ENCODE results near the gene TTC34. TPM values are rescaled to one million over a fixed set of nuclear protein-coding genes. Genes with fewer than 3 reads are reported as not detected.

Gene TTC34
- total RNA-seq, 1 experiment from 2014 or later = 0.61 TPM

- H3K36me3 Mint-ChIP-seq = peaks cover 12% of the 10 kb centered on the region
These were observed 161.6 kb downstream of the TTC34 start for GRCh38 chr1:2639607-2640521.

More at GRCh38 chr1:2639607-2640521, 161.6 kb downstream of the TTC34 start:
- Mint-ChIP-seq H3K27me3 (ENCODE audit: low read depth) (peaks cover 46% of the 10 kb centered on the region), H3K27ac (no peak overlapping the region), H3K4me1 (no peaks in the 10 kb centered on the region; the same call in 1 of the 2 replicates), H3K9me3 (peaks cover 20% of the 10 kb centered on the region), H3K4me3 (no peak overlapping the region)
- CTCF ChIA-PET = no interaction called here
- ATAC-seq = no peak
- TF ChIP-seq ARID4B (CRISPR knock-in tag; IDR thresholded peaks at IDR 0.05; ENCODE audit: borderline replicate concordance) = no peak
- no peak for TF ChIP-seq TCF7 (CRISPR knock-in tag; IDR thresholded peaks at IDR 0.05; ENCODE audit: low read depth)
- no peak for TF ChIP-seq HMGXB4 (CRISPR knock-in tag; IDR thresholded peaks at IDR 0.05)
- TF ChIP-seq, protein P1, sequence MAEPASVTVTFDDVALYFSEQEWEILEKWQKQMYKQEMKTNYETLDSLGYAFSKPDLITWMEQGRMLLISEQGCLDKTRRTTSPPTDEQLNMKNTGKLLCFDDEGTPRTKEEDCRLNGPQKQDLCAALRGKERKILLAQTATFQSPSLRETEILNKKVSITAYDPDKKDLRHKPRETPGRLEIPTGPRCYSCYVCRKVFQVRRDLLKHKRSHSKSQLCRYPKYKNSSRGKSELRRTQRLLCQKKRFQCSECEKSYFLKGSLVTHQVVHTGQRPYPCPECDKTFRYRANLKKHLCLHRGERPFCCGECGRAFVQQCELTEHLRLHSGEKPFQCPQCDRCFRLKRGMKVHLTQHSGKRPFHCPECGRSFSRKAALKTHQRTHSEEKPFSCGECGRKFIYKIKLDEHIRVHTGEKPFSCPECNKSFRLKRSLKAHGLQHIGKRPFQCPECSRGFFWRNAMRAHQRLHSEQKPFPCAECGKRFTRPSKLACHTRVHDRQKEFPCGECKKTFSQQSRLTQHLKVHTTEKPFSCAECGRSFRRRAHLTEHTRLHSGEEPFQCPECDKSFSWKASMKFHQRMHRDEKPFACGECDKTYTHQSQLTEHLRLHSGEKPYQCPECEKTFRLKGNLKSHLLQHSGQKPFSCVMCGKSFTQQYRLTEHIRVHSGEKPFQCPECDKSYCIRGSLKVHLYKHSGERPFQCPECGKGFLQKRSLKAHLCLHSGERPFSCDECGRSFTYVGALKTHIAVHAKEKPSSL (CRISPR knock-in tag; conservative IDR thresholded peaks at IDR 0.05) = no peak
- TF ChIP-seq PRRX2 (CRISPR knock-in tag; IDR thresholded peaks at IDR 0.05) = no peak
- no peak for TF ChIP-seq NR2C2 (CRISPR knock-in tag; IDR thresholded peaks at IDR 0.05)
- TF ChIP-seq ZNF396 (CRISPR knock-in tag; IDR thresholded peaks at IDR 0.05; ENCODE audit: borderline replicate concordance) = no peak
- TF ChIP-seq ZNF219 (CRISPR knock-in tag; IDR thresholded peaks at IDR 0.05; ENCODE audit: borderline replicate concordance) = no peak
- no peak for TF ChIP-seq CBFB (CRISPR knock-in tag; IDR thresholded peaks at IDR 0.05; ENCODE audit: low read depth)
- TF ChIP-seq, protein P2, sequence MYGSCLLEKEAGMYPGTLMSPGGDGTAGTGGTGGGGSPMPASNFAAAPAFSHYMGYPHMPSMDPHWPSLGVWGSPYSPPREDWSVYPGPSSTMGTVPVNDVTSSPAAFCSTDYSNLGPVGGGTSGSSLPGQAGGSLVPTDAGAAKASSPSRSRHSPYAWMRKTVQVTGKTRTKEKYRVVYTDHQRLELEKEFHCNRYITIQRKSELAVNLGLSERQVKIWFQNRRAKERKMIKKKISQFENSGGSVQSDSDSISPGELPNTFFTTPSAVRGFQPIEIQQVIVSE (CRISPR knock-in tag; IDR thresholded peaks at IDR 0.05; ENCODE audit: borderline replicate concordance) = no peak
- TF ChIP-seq GABPB1 (CRISPR knock-in tag; IDR thresholded peaks at IDR 0.05) = no peak
- no peak for TF ChIP-seq ZNF532 (CRISPR knock-in tag; IDR thresholded peaks at IDR 0.05; ENCODE audit: borderline replicate concordance)
- no peak for TF ChIP-seq IRF2 (CRISPR knock-in tag; IDR thresholded peaks at IDR 0.05; ENCODE audit: borderline replicate concordance, low read depth)
- TF ChIP-seq CREB1 (CRISPR knock-in tag; IDR thresholded peaks at IDR 0.05) = no peak
- TF ChIP-seq ZNF423 (CRISPR knock-in tag; IDR thresholded peaks at IDR 0.05) = no peak
- no peak for TF ChIP-seq ATF1 (CRISPR knock-in tag; IDR thresholded peaks at IDR 0.05)
- DNase-seq (ENCODE audit: low spot score) = no peak
- POLR2A ChIA-PET = no interaction called here
